Ectodermal cell (in vitro differentiated cells): Measurements from ENCODE around the gene OR8H2.

ENCODE experiments used
- H3K27ac ChIP-seq: 2 replicates; pipeline ENCODE4 v1.7.0; 2013; ENCODE audit warnings: mild to moderate bottlenecking, low read depth, low read length; ENCODE audit not compliant: insufficient read depth, poor library complexity, severe bottlenecking
- H3K27me3 ChIP-seq: 2 replicates; pipeline ENCODE4 v1.7.0; 2013; ENCODE audit warnings: mild to moderate bottlenecking, low read length; ENCODE audit not compliant: insufficient read depth, control insufficient read depth, poor library complexity, severe bottlenecking
- H3K36me3 ChIP-seq: one replicate; pipeline ENCODE4 v1.7.0; 2013; ENCODE audit warnings: low read length; ENCODE audit not compliant: control insufficient read depth, insufficient read depth
- H3K4me1 ChIP-seq: one replicate; pipeline ENCODE4 v1.7.0; 2013; ENCODE audit warnings: low read length; ENCODE audit not compliant: control insufficient read depth, insufficient read depth
- H3K4me3 ChIP-seq: 2 replicates; pipeline ENCODE4 v1.7.0; 2013; ENCODE audit warnings: low read depth, low read length, control low read depth; ENCODE audit not compliant: insufficient read depth
- H3K9me3 ChIP-seq: 2 replicates; pipeline ENCODE4 v1.7.0; 2013; ENCODE audit warnings: mild to moderate bottlenecking, low read length, moderate library complexity; ENCODE audit not compliant: control insufficient read depth
- WGBS, 2 experiments: methylation state at CpG; one replicate each; pipeline ENCODE4 v1.1.7; 2013; ENCODE audit warnings: missing lambda C conversion rate in 2 of 2; 5-methylcytosine and 5-hydroxymethylcytosine counted together

The OR8H2 gene

DNA sequence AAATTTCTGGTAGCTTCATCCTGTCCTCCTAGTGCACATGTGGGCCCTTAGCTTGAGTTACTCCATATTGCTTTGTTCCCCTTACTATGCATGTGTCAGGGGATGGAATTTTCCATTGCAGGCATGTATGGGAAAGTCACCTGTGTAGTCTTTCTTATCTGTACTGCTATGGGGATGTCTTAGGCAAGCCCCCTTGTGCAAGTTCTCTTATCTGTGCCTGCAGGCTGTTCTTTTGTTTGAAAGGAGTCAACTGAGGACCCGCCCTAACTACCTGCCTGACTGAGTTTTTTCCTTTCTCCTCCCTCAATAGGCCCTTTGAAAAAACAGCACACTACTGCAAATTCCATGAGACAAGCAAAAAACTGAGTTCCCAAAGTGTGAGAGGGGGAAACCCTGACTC lies 47.9 kb downstream of the OR8H2 start:
- Histone ChIP-seq H3K4me1 (no peaks in the 10 kb centered on the region), H3K9me3 (peaks cover 2% of the 10 kb centered on the region), H3K36me3 (no peaks in the 10 kb centered on the region), H3K27ac (no peak overlapping the region), H3K27me3 (no peaks in the 10 kb centered on the region), H3K4me3 (no peak overlapping the region)
- WGBS, 2 experiments, result 95 to 100% methylated on average over 1 of the region's 1 CpG

DNA sequence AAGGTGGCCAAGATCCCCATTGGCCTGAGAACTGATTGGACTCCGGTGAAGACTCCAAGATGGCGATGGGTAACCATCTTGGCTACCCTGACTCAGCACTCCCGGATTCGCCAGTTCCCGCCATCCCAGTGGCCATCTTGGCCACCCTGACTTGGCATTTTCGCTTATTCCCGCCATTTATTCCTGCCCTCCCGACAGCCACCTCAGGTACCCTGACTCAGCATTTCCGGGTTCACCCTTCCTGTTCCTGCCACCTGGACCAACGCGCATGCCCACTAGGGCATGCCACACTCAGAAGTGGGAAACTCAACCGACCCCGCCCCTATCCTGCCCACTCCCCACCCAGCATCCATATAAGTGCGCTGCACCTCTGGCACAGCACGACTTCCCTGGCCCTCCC lies 48.8 kb downstream of the OR8H2 start:
- Histone ChIP-seq H3K27ac (no peak overlapping the region), H3K36me3 (no peaks in the 10 kb centered on the region), H3K4me1 (no peaks in the 10 kb centered on the region), H3K9me3 (peaks cover 2% of the 10 kb centered on the region), H3K27me3 (no peaks in the 10 kb centered on the region), H3K4me3 (no peak overlapping the region)
- WGBS, 2 experiments, result 95% methylated on average over 15 of the region's 15 CpGs
